M059J (cell line): ENCODE measurements around the gene ZYG11B. TPM values are rescaled to one million over a fixed set of nuclear protein-coding genes. Genes with fewer than 3 reads are reported as not detected.
"Not testable (repeated sequence)": the region's sequence is repeated elsewhere in the genome, so short reads cannot be mapped to it uniquely, and the experiment has no call there.

Source experiments
- DNase-seq: peaks from one replicate; pipeline ENCODE4 v3.0.0-alpha.2; 2012; ENCODE audit warnings: low read depth
- total RNA-seq: library from RNA; depleted of rRNA; stranded (reverse); fragments of >200 nt; shearing (Covaris generic); gene quantifications from 2 replicates; pipeline ENCODE4 v1.2.3, GENCODE V29; 2014; rRNA removed

The ZYG11B gene
- total RNA-seq, 1 experiment from 2014 or later: 24.9 TPM

DNA sequence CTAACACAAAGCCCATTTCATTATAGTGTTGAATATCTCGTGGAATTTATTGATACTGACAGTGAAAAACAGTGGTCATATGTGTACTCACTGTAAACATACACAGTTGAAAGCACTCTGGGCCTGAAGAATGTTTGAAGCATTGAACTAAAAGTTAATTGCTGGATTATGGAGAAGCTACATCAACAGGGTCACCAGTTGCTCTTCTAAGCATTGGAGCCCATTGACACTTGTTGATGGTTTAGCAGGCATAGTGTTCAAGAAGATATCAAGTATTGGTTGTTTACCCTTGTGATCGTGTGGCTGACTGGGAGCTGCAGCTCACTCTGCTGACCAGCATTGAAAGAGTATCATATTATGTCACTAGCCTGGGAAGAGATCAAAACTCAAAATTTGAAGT, 126.6 kb downstream of the ZYG11B start:
- DNase-seq: no peak

GRCh38 chr1:52855584-52855983, 129.3 kb downstream of the ZYG11B start:
- DNase-seq: no peak

GRCh38 chr1:52856026-52856425, 129.8 kb downstream of the ZYG11B start:
- no peak for DNase-seq

GRCh38 chr1:52857443-52857842, 131.2 kb downstream of the ZYG11B start:
- no peak for DNase-seq

GRCh38 chr1:52862666-52863458, 136.6 kb downstream of the ZYG11B start:
- no peak for DNase-seq

- DNase-seq: no peak
These were observed 141.0 kb downstream of the ZYG11B start for GRCh38 chr1:52867087-52867863.

GRCh38 chr1:52869727-52870126, 143.5 kb downstream of the ZYG11B start:
- not testable (repeated sequence) for DNase-seq

- no peak for DNase-seq
These were observed 150.6 kb downstream of the ZYG11B start for GRCh38 chr1:52876843-52877242.

Other genes with a start within 250 kb of the ZYG11B start
- gene TUT4, start 173.4 kb upstream of the ZYG11B start, total RNA-seq: 12.7 and 22.3 TPM in 2 replicates
- 7.7 and 8.7 TPM in 2 replicates for gene GPX7, start 124.1 kb upstream of the ZYG11B start, total RNA-seq
- gene SHISAL2A, start 93.3 kb upstream of the ZYG11B start, total RNA-seq: 0.15 TPM in 1 of 2 replicates, not detected in the other
- gene COA7, start 28.1 kb upstream of the ZYG11B start, total RNA-seq: 8.5 and 10.1 TPM in 2 replicates
- gene ZYG11A, start 116.3 kb downstream of the ZYG11B start, total RNA-seq: 0.64 and 1.6 TPM in 2 replicates
- 12.3 and 19.7 TPM in 2 replicates for gene ECHDC2, start 195.3 kb downstream of the ZYG11B start, total RNA-seq
- 171 and 230 TPM in 2 replicates for gene SCP2, start 200.8 kb downstream of the ZYG11B start, total RNA-seq